Stimulated activated CD8-positive, alpha-beta memory T cell treated with anti-CD3 and anti-CD28 coated beads, Interleukin-15, amount 100 ng/mL, for 48 hours (primary cell): Measurements from ENCODE around the gene TEDC1.
A peak's percentile ranks its signal among the peaks of the same experiment; 100 is the strongest.

Source experiments
- DNase-seq, 2 donors: peaks; one replicate each; pipeline ENCODE4 v3.0.0-alpha.2; 2020; ENCODE audit warnings: low read depth in 2 of 2

The TEDC1 gene

GRCh38 chr14:105473677-105474482 is 17.2 kb upstream of the TEDC1 start:
- peak in 1 of 2 donors; percentile 49 for DNase-seq

GRCh38 chr14:105474483-105475268 is 16.4 kb upstream of the TEDC1 start, which contains the start of gene CRIP2:
Gene CRIP2 (plus strand): TSS chr14:105474821. CDS start chr14:105474863, 42 bp downstream.
- no peak for DNase-seq

- no peak for DNase-seq
Measured at GRCh38 chr14:105475269-105476096, 15.6 kb upstream of the TEDC1 start.

GRCh38 chr14:105476097-105476830 is 14.8 kb upstream of the TEDC1 start:
- no peak for DNase-seq

GRCh38 chr14:105476831-105477659 is 14.0 kb upstream of the TEDC1 start:
- DNase-seq, result no peak

- DNase-seq, result no peak
Measured at GRCh38 chr14:105477660-105478397, 13.2 kb upstream of the TEDC1 start.

GRCh38 chr14:105478398-105479251 is 12.4 kb upstream of the TEDC1 start:
- DNase-seq, result no peak

- DNase-seq, result no peak
Measured at GRCh38 chr14:105479431-105480158, 11.5 kb upstream of the TEDC1 start.

- no peak for DNase-seq
Measured at GRCh38 chr14:105480199-105480746, 10.8 kb upstream of the TEDC1 start.

- DNase-seq, result peak; percentile 80 to 84
Measured at GRCh38 chr14:105480807-105481801, 9.9 kb upstream of the TEDC1 start.

- DNase-seq, result peak; percentile 88
Measured at GRCh38 chr14:105481886-105482457, 9.1 kb upstream of the TEDC1 start.

GRCh38 chr14:105482486-105483110 is 8.4 kb upstream of the TEDC1 start:
- DNase-seq, result no peak

- DNase-seq, result no peak
Measured at GRCh38 chr14:105483300-105484068, 7.6 kb upstream of the TEDC1 start.

GRCh38 chr14:105484069-105484996 is 6.7 kb upstream of the TEDC1 start:
- no peak for DNase-seq
